OCI-LY7 (cell line): ENCODE data around the gene ALOXE3.

ENCODE experiments used
- CTCF ChIP-seq: fragments of 200-600 bp; sonication (generic); conservative IDR thresholded peaks from 2 replicates; pipeline ENCODE4 v1.5.1; 2014; ENCODE audit warnings: mild to moderate bottlenecking, antibody characterized with exemption, low read length, moderate library complexity, mixed read lengths
- EZH2phosphoT487 ChIP-seq: fragments of 200-600 bp; sonication (generic); IDR thresholded peaks from 2 replicates; pipeline ENCODE4 v1.6.1; 2018; ENCODE audit warnings: low read depth, borderline replicate concordance, mild to moderate bottlenecking, mixed run types, antibody characterized with exemption, low read length, moderate library complexity, mixed read lengths

GRCh38 chr17:8062435-8062806 is 55.9 kb downstream of the ALOXE3 start:
- TF ChIP-seq CTCF (no peak), EZH2phosphoT487 (no peak)
